ENCODE data around the gene MYO1D.

- TF ChIP-seq CTCF (IDR thresholded peaks at IDR 0.05) (no peak), POLR2A (IDR thresholded peaks at IDR 0.05) (no peak), EP300 (IDR thresholded peaks at IDR 0.05) (no peak)
Measured at GRCh38 chr17:32494621-32495358, 382.1 kb downstream of the MYO1D start.

Measured in suprapubic skin (tissue), 3 donors.